DND-41 (cell line): Measurements from ENCODE around the gene IPO11.

Experiments used
- CTCF ChIP-seq: IDR thresholded peaks from 2 replicates; pipeline ENCODE4 v1.5.1; 2012; ENCODE audit warnings: borderline replicate concordance, low read length, moderate library complexity, mild to moderate bottlenecking; ENCODE audit not compliant: poor library complexity, severe bottlenecking; ENCODE audit errors: extremely low read depth
- EZH2 ChIP-seq: IDR thresholded peaks from 3 replicates; pipeline ENCODE4 v1.6.1; 2012; ENCODE audit warnings: borderline replicate concordance, low read depth, mild to moderate bottlenecking, moderate library complexity, low read length, inconsistent platforms; ENCODE audit not compliant: severe bottlenecking

GRCh38 chr5:62432621-62433064 lies 20.1 kb downstream of the IPO11 start:
- no peak for TF ChIP-seq CTCF
- TF ChIP-seq EZH2, result no peak
